Neural progenitor cell (in vitro differentiated cells): ENCODE measurements around the gene XRCC1. TPM values are rescaled to one million over a fixed set of nuclear protein-coding genes. Genes with fewer than 3 reads are reported as not detected.
A peak's percentile ranks its signal among the peaks of the same experiment; 100 is the strongest.

Source experiments
- DNase-seq: peaks from one replicate; pipeline ENCODE4 v3.0.0-alpha.2; 2016; ENCODE audit warnings: low spot score
- H2AFZ ChIP-seq: fragments of 200-600 bp; sonication (generic); replicated peaks from 2 replicates; pipeline ENCODE4 v1.6.1; 2016; ENCODE audit warnings: antibody characterized with exemption
- H3F3A ChIP-seq: fragments of 200-600 bp; sonication (generic); 2 replicates; pipeline ENCODE4 v1.6.1; 2016; ENCODE audit warnings: antibody characterized with exemption, low read depth
- H3K27ac ChIP-seq: fragments of 200-600 bp; sonication (generic); 2 replicates; pipeline ENCODE4 v1.5.1; 2016; ENCODE audit warnings: mild to moderate bottlenecking
- H3K27me3 ChIP-seq: fragments of 200-600 bp; sonication (generic); 2 replicates; pipeline ENCODE4 v1.6.1; 2016; ENCODE audit warnings: mild to moderate bottlenecking, moderate library complexity
- H3K36me3 ChIP-seq: fragments of 200-600 bp; sonication (generic); 2 replicates; pipeline ENCODE4 v1.5.1; 2016
- H3K4me1 ChIP-seq: fragments of 200-600 bp; sonication (generic); 2 replicates; pipeline ENCODE4 v1.6.1; 2016; ENCODE audit warnings: mixed run types
- H3K4me2 ChIP-seq: fragments of 200-600 bp; sonication (generic); 2 replicates; pipeline ENCODE4 v1.6.1; 2016
- H3K4me3 ChIP-seq: fragments of 200-600 bp; sonication (generic); 2 replicates; pipeline ENCODE4 v1.5.1; 2016
- H3K79me2 ChIP-seq: fragments of 200-600 bp; sonication (generic); 2 replicates; pipeline ENCODE4 v1.6.1; 2016; ENCODE audit warnings: low read depth
- H3K9ac ChIP-seq: fragments of 200-600 bp; sonication (generic); 2 replicates; pipeline ENCODE4 v1.6.1; 2016
- H3K9me3 ChIP-seq: fragments of 200-600 bp; sonication (generic); 2 replicates; pipeline ENCODE4 v1.5.1; 2016; ENCODE audit warnings: low read depth
- H4K20me1 ChIP-seq: fragments of 200-600 bp; sonication (generic); 2 replicates; pipeline ENCODE4 v1.6.1; 2016; ENCODE audit warnings: low read depth
- H3K27ac Mint-ChIP-seq: 3 replicates; pipeline ENCODE4 v1.8.0; 2021; ENCODE audit warnings: mixed read lengths
- H3K27me3 Mint-ChIP-seq: 2 replicates; pipeline ENCODE4 v1.8.0; 2022; ENCODE audit warnings: low read depth, mild to moderate bottlenecking, inconsistent platforms, moderate library complexity, mixed read lengths; ENCODE audit not compliant: insufficient read depth
- H3K36me3 Mint-ChIP-seq: 3 replicates; pipeline ENCODE4 v1.8.0; 2021; ENCODE audit warnings: mixed read lengths
- H3K4me1 Mint-ChIP-seq: 3 replicates; pipeline ENCODE4 v1.8.0; 2021; ENCODE audit warnings: mixed read lengths
- H3K4me3 Mint-ChIP-seq: 3 replicates; pipeline ENCODE4 v1.8.0; 2021; ENCODE audit warnings: mild to moderate bottlenecking, moderate library complexity, mixed read lengths
- H3K9me3 Mint-ChIP-seq: 3 replicates; pipeline ENCODE4 v1.8.0; 2020; ENCODE audit warnings: mixed read lengths
- CTCF ChIP-seq: fragments of 200-600 bp; sonication (generic); IDR thresholded peaks from 2 replicates; pipeline ENCODE4 v1.5.1; 2017; ENCODE audit warnings: antibody characterized with exemption, mild to moderate bottlenecking
- EZH2 ChIP-seq: fragments of 200-600 bp; sonication (generic); IDR thresholded peaks from 2 replicates; pipeline ENCODE4 v1.6.1; 2017; ENCODE audit warnings: antibody characterized with exemption, mild to moderate bottlenecking, moderate library complexity
- EZH2phosphoT487 ChIP-seq: fragments of 200-600 bp; sonication (generic); IDR thresholded peaks from 2 replicates; pipeline ENCODE4 v1.6.1; 2017; ENCODE audit warnings: antibody characterized with exemption
- total RNA-seq: library from RNA; depleted of rRNA; stranded (reverse); fragments of >200 nt; gene quantifications from 2 replicates; pipeline ENCODE4 v1.2.3, GENCODE V29; 2015; ENCODE audit warnings: low replicate concordance

XRCC1 gene
- total RNA-seq, 1 donor from 2014 or later, result 33.8 TPM

GRCh38 chr19:43595999-43596841 lies 20.9 kb upstream of the XRCC1 start, which contains the start of the genes IRGQ and ZNF576:
Gene IRGQ, minus strand, starts transcription at chr19:43596134. Its CDS starts 796 bp downstream, at chr19:43595338.
Gene ZNF576, plus strand, starts transcription at chr19:43596595. Its CDS starts 514 bp downstream, at chr19:43597109.
- no peaks in the 10 kb centered on the region for H3K9me3 ChIP-seq
- peaks cover 25% of the 10 kb centered on the region for H3K4me1 Mint-ChIP-seq
- H3F3A ChIP-seq, result peaks cover 25% of the 10 kb centered on the region
- H3K4me3 Mint-ChIP-seq, result peak within 1 kb of the TSS; percentile 93
- no peaks in the 10 kb centered on the region for H3K36me3 ChIP-seq
- H3K4me1 ChIP-seq, result no peaks in the 10 kb centered on the region
- peaks cover 14% of the 10 kb centered on the region for H3K27me3 Mint-ChIP-seq
- peak within 1 kb of the TSS; percentile 85 for H2AFZ ChIP-seq
- TF ChIP-seq CTCF (no peak), EZH2phosphoT487 (no peak), EZH2 (no peak)
- H3K79me2 ChIP-seq, result peaks cover 45% of the 10 kb centered on the region
- peak within 1 kb of the TSS; percentile 100 for H3K27ac Mint-ChIP-seq
- peak within 1 kb of the TSS; percentile 64 for H3K4me3 ChIP-seq
- peak within 1 kb of the TSS; percentile 97 for H3K4me2 ChIP-seq
- DNase-seq, result peak; percentile 100
- H3K36me3 Mint-ChIP-seq, result peaks cover 10% of the 10 kb centered on the region
- peak within 1 kb of the TSS; percentile 97 for H3K9ac ChIP-seq
- H3K27me3 ChIP-seq, result no peaks in the 10 kb centered on the region
- peaks cover 16% of the 10 kb centered on the region for H4K20me1 ChIP-seq
- peak within 1 kb of the TSS; percentile 100 for H3K27ac ChIP-seq
- H3K9me3 Mint-ChIP-seq, result no peaks in the 10 kb centered on the region

GRCh38 chr19:43595605-43595998 lies 20.3 kb upstream of the XRCC1 start:
- Histone ChIP-seq H3K4me2 (peak overlapping the region; percentile 97), H3K79me2 (peaks cover 45% of the 10 kb centered on the region), H3K27me3 (no peaks in the 10 kb centered on the region), H2AFZ (peak overlapping the region; percentile 18), H3K4me1 (no peaks in the 10 kb centered on the region), H3F3A (peaks cover 25% of the 10 kb centered on the region), H4K20me1 (peaks cover 16% of the 10 kb centered on the region), H3K36me3 (no peaks in the 10 kb centered on the region), H3K4me3 (peak overlapping the region; percentile 64), H3K27ac (no peak overlapping the region), H3K9ac (peak overlapping the region; percentile 71), H3K9me3 (no peaks in the 10 kb centered on the region)
- Mint-ChIP-seq H3K27me3 (peaks cover 14% of the 10 kb centered on the region), H3K4me3 (peak overlapping the region; percentile 93), H3K4me1 (peaks cover 25% of the 10 kb centered on the region), H3K27ac (peak overlapping the region; percentile 100), H3K9me3 (no peaks in the 10 kb centered on the region), H3K36me3 (peaks cover 10% of the 10 kb centered on the region)
- DNase-seq, result peak; percentile 33
- TF ChIP-seq EZH2phosphoT487, result no peak
- TF ChIP-seq CTCF, result no peak
- TF ChIP-seq EZH2, result no peak

GRCh38 chr19:43594710-43595604 lies 19.6 kb upstream of the XRCC1 start:
- H3K27me3 ChIP-seq, result no peaks in the 10 kb centered on the region
- DNase-seq, result peak; percentile 91
- Mint-ChIP-seq H3K4me3 (peak overlapping the region; percentile 93), H3K27ac (peak overlapping the region; percentile 100), H3K4me1 (peaks cover 25% of the 10 kb centered on the region), H3K36me3 (peaks cover 10% of the 10 kb centered on the region), H3K27me3 (peaks cover 14% of the 10 kb centered on the region), H3K9me3 (no peaks in the 10 kb centered on the region)
- peaks cover 17% of the 10 kb centered on the region for H4K20me1 ChIP-seq
- peak overlapping the region; percentile 64 for H3K4me3 ChIP-seq
- TF ChIP-seq CTCF (peak; percentile 87), EZH2phosphoT487 (no peak), EZH2 (no peak)
- no peaks in the 10 kb centered on the region for H3K4me1 ChIP-seq
- H3K79me2 ChIP-seq, result peaks cover 45% of the 10 kb centered on the region
- H3K9me3 ChIP-seq, result no peaks in the 10 kb centered on the region
- peak overlapping the region; percentile 97 for H3K4me2 ChIP-seq
- no peak overlapping the region for H3K27ac ChIP-seq
- peak overlapping the region; percentile 18 for H2AFZ ChIP-seq
- H3K9ac ChIP-seq, result peak overlapping the region; percentile 71
- peaks cover 21% of the 10 kb centered on the region for H3F3A ChIP-seq
- H3K36me3 ChIP-seq, result no peaks in the 10 kb centered on the region
